Fibroblast of lung (primary cell): ENCODE measurements around the gene ANP32B.

Experiments
- EZH2 ChIP-seq: IDR thresholded peaks from 2 replicates; pipeline ENCODE4 v1.5.1; 2012; ENCODE audit warnings: low read length, control low read depth, mild to moderate bottlenecking; ENCODE audit errors: missing control alignments
- TF ChIP-seq, protein P1 (sequence below), 2 donors: IDR thresholded peaks in 1 of 2; conservative IDR thresholded peaks in 1 of 2; 1 replicate in 1 of 2; 2 replicates in 1 of 2; pipeline ENCODE4 v1.5.1; 2011 to 2012; ENCODE audit warnings: low read length in 2 of 2, control low read depth in 1 of 2, inconsistent platforms in 1 of 2, low read depth in 1 of 2, mild to moderate bottlenecking in 1 of 2

GRCh38 chr9:97987487-97987886 is 4.3 kb downstream of the ANP32B start:
- TF ChIP-seq, protein P1, sequence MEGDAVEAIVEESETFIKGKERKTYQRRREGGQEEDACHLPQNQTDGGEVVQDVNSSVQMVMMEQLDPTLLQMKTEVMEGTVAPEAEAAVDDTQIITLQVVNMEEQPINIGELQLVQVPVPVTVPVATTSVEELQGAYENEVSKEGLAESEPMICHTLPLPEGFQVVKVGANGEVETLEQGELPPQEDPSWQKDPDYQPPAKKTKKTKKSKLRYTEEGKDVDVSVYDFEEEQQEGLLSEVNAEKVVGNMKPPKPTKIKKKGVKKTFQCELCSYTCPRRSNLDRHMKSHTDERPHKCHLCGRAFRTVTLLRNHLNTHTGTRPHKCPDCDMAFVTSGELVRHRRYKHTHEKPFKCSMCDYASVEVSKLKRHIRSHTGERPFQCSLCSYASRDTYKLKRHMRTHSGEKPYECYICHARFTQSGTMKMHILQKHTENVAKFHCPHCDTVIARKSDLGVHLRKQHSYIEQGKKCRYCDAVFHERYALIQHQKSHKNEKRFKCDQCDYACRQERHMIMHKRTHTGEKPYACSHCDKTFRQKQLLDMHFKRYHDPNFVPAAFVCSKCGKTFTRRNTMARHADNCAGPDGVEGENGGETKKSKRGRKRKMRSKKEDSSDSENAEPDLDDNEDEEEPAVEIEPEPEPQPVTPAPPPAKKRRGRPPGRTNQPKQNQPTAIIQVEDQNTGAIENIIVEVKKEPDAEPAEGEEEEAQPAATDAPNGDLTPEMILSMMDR (conservative IDR thresholded peaks at IDR 0.05 in 1 of 2, IDR thresholded peaks at IDR 0.05 in 1 of 2; ENCODE audit: low read depth in 1 of 2, low read length in 2 of 2) = no peak
- no peak for TF ChIP-seq EZH2
